HepG2 (cell line): ENCODE measurements around the gene MOCS1. TPM values are rescaled to one million over a fixed set of nuclear protein-coding genes. Genes with fewer than 3 reads are reported as not detected.
A peak's percentile ranks its signal among the peaks of the same experiment; 100 is the strongest.

Experiments
- EP300 ChIP-seq, 3 experiments: sonication (generic) in 1 of 3; formaldehyde crosslinking in 1 of 3; IDR thresholded peaks; 2 replicates each; pipeline versions ENCODE4 v1.5.1 to v1.6.1; 2011 to 2020; ENCODE audit warnings: low read depth in 2 of 3, low read length in 2 of 3, borderline replicate concordance in 1 of 3, improper control_type of control experiment in 1 of 3, mild to moderate bottlenecking in 1 of 3, missing genetic modification reagents in 1 of 3, moderate library complexity in 1 of 3
- HNF4A ChIP-seq: sonication (generic); formaldehyde crosslinking; IDR thresholded peaks from 2 replicates; pipeline ENCODE4 v1.4.0; 2020; ENCODE audit warnings: missing genetic modification reagents
- KMT2B ChIP-seq: IDR thresholded peaks from 2 replicates; pipeline ENCODE4 v1.6.1; 2016; ENCODE audit warnings: missing genetic modification reagents, missing compliant biosample characterization
- MED13 ChIP-seq: sonication (generic); formaldehyde crosslinking; IDR thresholded peaks from 2 replicates; pipeline ENCODE4 v1.5.0; 2020; ENCODE audit warnings: missing genetic modification reagents
- NCOA2 ChIP-seq: sonication (generic); formaldehyde crosslinking; IDR thresholded peaks from 2 replicates; pipeline ENCODE4 v1.8.0; 2022; ENCODE audit warnings: inconsistent platforms
- NCOR1 ChIP-seq: fragments of 200-600 bp; sonication (generic); IDR thresholded peaks from 2 replicates; pipeline ENCODE4 v1.7.0; 2017; ENCODE audit warnings: antibody characterized with exemption, low read length, borderline replicate concordance
- NFKBIZ ChIP-seq: IDR thresholded peaks from 2 replicates; pipeline ENCODE4 v1.6.1; 2018; ENCODE audit warnings: missing genetic modification reagents, missing compliant biosample characterization
- POLR2A ChIP-seq, 2 experiments: IDR thresholded peaks; 2 replicates each; pipeline ENCODE4 v1.6.1; 2011; ENCODE audit warnings: low read depth in 2 of 2, low read length in 2 of 2, mild to moderate bottlenecking in 1 of 2, moderate library complexity in 1 of 2; ENCODE audit not compliant: insufficient read depth in 1 of 2
- TEAD3 ChIP-seq: optimal IDR thresholded peaks from 2 replicates; pipeline ENCODE3; 2016; ENCODE audit warnings: borderline replicate concordance
- ZBTB20 ChIP-seq: sonication (generic); formaldehyde crosslinking; IDR thresholded peaks from 2 replicates; pipeline ENCODE4 v1.8.1; 2023; ENCODE audit warnings: missing genetic modification reagents, low read depth, mild to moderate bottlenecking, borderline replicate concordance
- ZBTB7A ChIP-seq: sonication (generic); formaldehyde crosslinking; IDR thresholded peaks from 2 replicates; pipeline ENCODE4 v1.8.0; 2022; ENCODE audit warnings: mild to moderate bottlenecking, missing genetic modification reagents
- ZNF34 ChIP-seq: sonication (generic); formaldehyde crosslinking; IDR thresholded peaks from 2 replicates; pipeline ENCODE4 v1.4.0; 2020; ENCODE audit warnings: mild to moderate bottlenecking, missing genetic modification reagents, borderline replicate concordance
- ZNF510 ChIP-seq: sonication (generic); formaldehyde crosslinking; IDR thresholded peaks from 2 replicates; pipeline ENCODE4 v1.4.0; 2020; ENCODE audit warnings: low read depth, mild to moderate bottlenecking, missing genetic modification reagents
- ZNF781 ChIP-seq: sonication (generic); formaldehyde crosslinking; IDR thresholded peaks from 2 replicates; pipeline ENCODE4 v1.5.1; 2020; ENCODE audit warnings: borderline replicate concordance, mild to moderate bottlenecking, missing genetic modification reagents; ENCODE audit errors: not compliant biosample characterization
- ZNF839 ChIP-seq: sonication (generic); formaldehyde crosslinking; IDR thresholded peaks from 2 replicates; pipeline ENCODE4 v1.4.0; 2020; ENCODE audit warnings: missing genetic modification reagents, mild to moderate bottlenecking, borderline replicate concordance
- polyA plus RNA-seq, 8 experiments: library from polyadenylated mRNA; depleted of rRNA in 3 of 8; stranded (reverse) in 7 of 8; unstranded in 1 of 8; fragments of >200 nt; fragmentation: Illumina TruSeq in 4 of 8; extraction: Trizol in 4 of 8; gene quantifications; 2 replicates each; pipeline versions ENCODE4 v1.2.1 to v1.2.3, GENCODE V29; 2011 to 2016; ENCODE audit warnings: low read depth in 4 of 8, missing spikeins in 1 of 8, mixed read lengths in 1 of 8; ENCODE audit not compliant: insufficient read depth in 1 of 8
- total RNA-seq, 5 experiments: library from RNA; depleted of rRNA; stranded (reverse); fragments of >200 nt; fragmentation: Illumina TruSeq; extraction: Trizol; gene quantifications; 2 replicates each; pipeline ENCODE4 v1.2.3, GENCODE V29; 2016; ENCODE audit warnings: low read depth in 1 of 5
- TF ChIP-seq, protein P1 (sequence below): sonication (generic); formaldehyde crosslinking; IDR thresholded peaks from 2 replicates; pipeline ENCODE4 v1.4.0; 2020; ENCODE audit warnings: missing genetic modification reagents
- TF ChIP-seq, protein P2 (sequence below): sonication (generic); formaldehyde crosslinking; IDR thresholded peaks from 2 replicates; pipeline ENCODE4 v1.4.0; 2020; ENCODE audit warnings: missing genetic modification reagents
- TF ChIP-seq, protein P3 (sequence below): sonication (generic); formaldehyde crosslinking; IDR thresholded peaks from 2 replicates; pipeline ENCODE4 v1.4.0; 2020; ENCODE audit warnings: missing genetic modification reagents, borderline replicate concordance
- TF ChIP-seq, protein P4 (sequence below): sonication (generic); formaldehyde crosslinking; IDR thresholded peaks from 2 replicates; pipeline ENCODE4 v1.4.0; 2020; ENCODE audit warnings: missing genetic modification reagents
- TF ChIP-seq, protein P5 (sequence below): sonication (generic); formaldehyde crosslinking; conservative IDR thresholded peaks from 2 replicates; pipeline ENCODE4 v1.5.0; 2020; ENCODE audit warnings: missing genetic modification reagents

The MOCS1 gene
- total and polyA plus RNA-seq, 2 of the 13 experiments (the other 11 are each of a cell fraction or from before 2014, with no cell fraction given), result 5.3 to 11.7 TPM

DNA sequence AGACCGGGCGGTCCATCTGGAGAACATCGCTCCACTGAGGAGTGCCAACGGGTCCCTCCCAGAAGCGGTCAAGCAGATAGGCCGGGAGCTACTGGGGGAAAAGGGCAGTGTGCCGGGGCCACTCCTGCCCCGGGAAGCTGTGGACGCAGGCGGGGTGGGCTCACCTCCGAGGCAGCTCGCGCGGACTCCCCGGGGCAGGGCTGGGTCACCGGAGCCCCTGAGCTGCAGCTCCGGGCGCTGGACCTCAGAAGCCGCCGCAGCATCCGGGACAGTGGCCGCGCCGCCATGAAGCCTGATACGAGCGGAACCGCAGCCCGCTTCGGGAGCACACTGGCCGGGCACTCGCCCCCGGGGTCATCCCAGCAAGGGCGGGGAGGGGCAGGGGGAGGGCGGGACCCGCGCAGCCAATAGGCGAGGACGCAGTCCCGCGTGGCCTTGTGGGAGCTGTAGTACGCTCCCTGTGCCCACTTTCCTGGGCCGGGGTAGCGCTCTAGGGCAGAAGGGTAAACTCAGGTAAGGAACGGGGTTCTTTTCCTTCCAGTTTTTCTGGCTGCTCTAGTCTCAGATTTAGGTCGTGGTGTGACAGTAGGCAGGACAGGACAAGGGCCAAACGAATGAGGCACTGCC lies at the start of gene MOCS1 (continued):
- TF ChIP-seq, protein P1, sequence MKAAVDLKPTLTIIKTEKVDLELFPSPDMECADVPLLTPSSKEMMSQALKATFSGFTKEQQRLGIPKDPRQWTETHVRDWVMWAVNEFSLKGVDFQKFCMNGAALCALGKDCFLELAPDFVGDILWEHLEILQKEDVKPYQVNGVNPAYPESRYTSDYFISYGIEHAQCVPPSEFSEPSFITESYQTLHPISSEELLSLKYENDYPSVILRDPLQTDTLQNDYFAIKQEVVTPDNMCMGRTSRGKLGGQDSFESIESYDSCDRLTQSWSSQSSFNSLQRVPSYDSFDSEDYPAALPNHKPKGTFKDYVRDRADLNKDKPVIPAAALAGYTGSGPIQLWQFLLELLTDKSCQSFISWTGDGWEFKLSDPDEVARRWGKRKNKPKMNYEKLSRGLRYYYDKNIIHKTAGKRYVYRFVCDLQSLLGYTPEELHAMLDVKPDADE, result no peak
- TF ChIP-seq TEAD3 (CRISPR knock-in tag) (peak; percentile 38), EP300 (IDR thresholded peaks at IDR 0.05; ENCODE audit: low read depth in 2 of 2, low read length in 2 of 2) (no peak), EP300 (CRISPR knock-in tag; IDR thresholded peaks at IDR 0.05; ENCODE audit: borderline replicate concordance) (no peak), HNF4A (CRISPR knock-in tag) (peak; percentile 32; the same call in 1 of the 2 replicates), ZNF839 (peak; percentile 77; the same call in 1 of the 2 replicates), NFKBIZ (CRISPR knock-in tag) (peak; percentile 38; the same call in 1 of the 2 replicates), NCOR1 (no peak), ZNF34 (CRISPR knock-in tag) (no peak), ZBTB20 (no peak), ZNF781 (CRISPR knock-in tag) (no peak), KMT2B (peak; percentile 70), POLR2A (IDR thresholded peaks at IDR 0.05; ENCODE audit: insufficient read depth in 1 of 2, low read depth in 2 of 2, low read length in 2 of 2) (peak; percentile 73 to 89), MED13 (CRISPR knock-in tag) (peak; percentile 66; the same call in 1 of the 2 replicates), ZNF510 (CRISPR knock-in tag) (no peak), ZBTB7A (no peak), NCOA2 (CRISPR knock-in tag) (no peak)
- TF ChIP-seq, protein P2, sequence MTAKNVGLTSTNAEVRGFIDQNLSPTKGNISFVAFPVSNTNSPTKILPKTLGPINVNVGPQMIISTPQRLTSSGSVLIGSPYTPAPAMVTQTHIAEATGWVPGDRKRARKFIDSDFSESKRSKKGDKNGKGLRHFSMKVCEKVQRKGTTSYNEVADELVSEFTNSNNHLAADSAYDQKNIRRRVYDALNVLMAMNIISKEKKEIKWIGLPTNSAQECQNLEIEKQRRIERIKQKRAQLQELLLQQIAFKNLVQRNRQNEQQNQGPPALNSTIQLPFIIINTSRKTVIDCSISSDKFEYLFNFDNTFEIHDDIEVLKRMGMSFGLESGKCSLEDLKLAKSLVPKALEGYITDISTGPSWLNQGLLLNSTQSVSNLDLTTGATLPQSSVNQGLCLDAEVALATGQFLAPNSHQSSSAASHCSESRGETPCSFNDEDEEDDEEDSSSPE (CRISPR knock-in tag), result peak; percentile 68
- TF ChIP-seq, protein P3, sequence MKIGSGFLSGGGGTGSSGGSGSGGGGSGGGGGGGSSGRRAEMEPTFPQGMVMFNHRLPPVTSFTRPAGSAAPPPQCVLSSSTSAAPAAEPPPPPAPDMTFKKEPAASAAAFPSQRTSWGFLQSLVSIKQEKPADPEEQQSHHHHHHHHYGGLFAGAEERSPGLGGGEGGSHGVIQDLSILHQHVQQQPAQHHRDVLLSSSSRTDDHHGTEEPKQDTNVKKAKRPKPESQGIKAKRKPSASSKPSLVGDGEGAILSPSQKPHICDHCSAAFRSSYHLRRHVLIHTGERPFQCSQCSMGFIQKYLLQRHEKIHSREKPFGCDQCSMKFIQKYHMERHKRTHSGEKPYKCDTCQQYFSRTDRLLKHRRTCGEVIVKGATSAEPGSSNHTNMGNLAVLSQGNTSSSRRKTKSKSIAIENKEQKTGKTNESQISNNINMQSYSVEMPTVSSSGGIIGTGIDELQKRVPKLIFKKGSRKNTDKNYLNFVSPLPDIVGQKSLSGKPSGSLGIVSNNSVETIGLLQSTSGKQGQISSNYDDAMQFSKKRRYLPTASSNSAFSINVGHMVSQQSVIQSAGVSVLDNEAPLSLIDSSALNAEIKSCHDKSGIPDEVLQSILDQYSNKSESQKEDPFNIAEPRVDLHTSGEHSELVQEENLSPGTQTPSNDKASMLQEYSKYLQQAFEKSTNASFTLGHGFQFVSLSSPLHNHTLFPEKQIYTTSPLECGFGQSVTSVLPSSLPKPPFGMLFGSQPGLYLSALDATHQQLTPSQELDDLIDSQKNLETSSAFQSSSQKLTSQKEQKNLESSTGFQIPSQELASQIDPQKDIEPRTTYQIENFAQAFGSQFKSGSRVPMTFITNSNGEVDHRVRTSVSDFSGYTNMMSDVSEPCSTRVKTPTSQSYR (CRISPR knock-in tag), result peak; percentile 29; the same call in 1 of the 2 replicates
- TF ChIP-seq, protein P4, sequence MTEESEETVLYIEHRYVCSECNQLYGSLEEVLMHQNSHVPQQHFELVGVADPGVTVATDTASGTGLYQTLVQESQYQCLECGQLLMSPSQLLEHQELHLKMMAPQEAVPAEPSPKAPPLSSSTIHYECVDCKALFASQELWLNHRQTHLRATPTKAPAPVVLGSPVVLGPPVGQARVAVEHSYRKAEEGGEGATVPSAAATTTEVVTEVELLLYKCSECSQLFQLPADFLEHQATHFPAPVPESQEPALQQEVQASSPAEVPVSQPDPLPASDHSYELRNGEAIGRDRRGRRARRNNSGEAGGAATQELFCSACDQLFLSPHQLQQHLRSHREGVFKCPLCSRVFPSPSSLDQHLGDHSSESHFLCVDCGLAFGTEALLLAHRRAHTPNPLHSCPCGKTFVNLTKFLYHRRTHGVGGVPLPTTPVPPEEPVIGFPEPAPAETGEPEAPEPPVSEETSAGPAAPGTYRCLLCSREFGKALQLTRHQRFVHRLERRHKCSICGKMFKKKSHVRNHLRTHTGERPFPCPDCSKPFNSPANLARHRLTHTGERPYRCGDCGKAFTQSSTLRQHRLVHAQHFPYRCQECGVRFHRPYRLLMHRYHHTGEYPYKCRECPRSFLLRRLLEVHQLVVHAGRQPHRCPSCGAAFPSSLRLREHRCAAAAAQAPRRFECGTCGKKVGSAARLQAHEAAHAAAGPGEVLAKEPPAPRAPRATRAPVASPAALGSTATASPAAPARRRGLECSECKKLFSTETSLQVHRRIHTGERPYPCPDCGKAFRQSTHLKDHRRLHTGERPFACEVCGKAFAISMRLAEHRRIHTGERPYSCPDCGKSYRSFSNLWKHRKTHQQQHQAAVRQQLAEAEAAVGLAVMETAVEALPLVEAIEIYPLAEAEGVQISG, result peak; percentile 44; the same call in 1 of the 2 replicates
- TF ChIP-seq, protein P5, sequence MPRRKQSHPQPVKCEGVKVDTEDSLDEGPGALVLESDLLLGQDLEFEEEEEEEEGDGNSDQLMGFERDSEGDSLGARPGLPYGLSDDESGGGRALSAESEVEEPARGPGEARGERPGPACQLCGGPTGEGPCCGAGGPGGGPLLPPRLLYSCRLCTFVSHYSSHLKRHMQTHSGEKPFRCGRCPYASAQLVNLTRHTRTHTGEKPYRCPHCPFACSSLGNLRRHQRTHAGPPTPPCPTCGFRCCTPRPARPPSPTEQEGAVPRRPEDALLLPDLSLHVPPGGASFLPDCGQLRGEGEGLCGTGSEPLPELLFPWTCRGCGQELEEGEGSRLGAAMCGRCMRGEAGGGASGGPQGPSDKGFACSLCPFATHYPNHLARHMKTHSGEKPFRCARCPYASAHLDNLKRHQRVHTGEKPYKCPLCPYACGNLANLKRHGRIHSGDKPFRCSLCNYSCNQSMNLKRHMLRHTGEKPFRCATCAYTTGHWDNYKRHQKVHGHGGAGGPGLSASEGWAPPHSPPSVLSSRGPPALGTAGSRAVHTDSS (CRISPR knock-in tag), result no peak
